GM21786 (cell line): ENCODE measurements around the gene SORCS2.

Experiments used
- ATAC-seq: cut with Tn5 transposase; IDR thresholded peaks from one replicate; pipeline ENCODE4 v1.9.1; 2021; ENCODE audit not compliant: unreplicated experiment

SORCS2 gene

GRCh38 chr4:7463566-7464258 lies 271.4 kb downstream of the SORCS2 start:
- ATAC-seq: no peak

GRCh38 chr4:7464259-7464655 lies 271.9 kb downstream of the SORCS2 start:
- no peak for ATAC-seq

- ATAC-seq: no peak
Observed at GRCh38 chr4:7465017-7465416, 272.7 kb downstream of the SORCS2 start.

- ATAC-seq: no peak
Observed at GRCh38 chr4:7466215-7466614, 273.9 kb downstream of the SORCS2 start.

- no peak for ATAC-seq
Observed at GRCh38 chr4:7466904-7467303, 274.6 kb downstream of the SORCS2 start.

GRCh38 chr4:7467471-7467870 lies 275.1 kb downstream of the SORCS2 start:
- ATAC-seq: no peak

GRCh38 chr4:7469023-7469422 lies 276.7 kb downstream of the SORCS2 start:
- ATAC-seq: no peak

- no peak for ATAC-seq
Observed at GRCh38 chr4:7470111-7470510, 277.8 kb downstream of the SORCS2 start.

GRCh38 chr4:7470522-7471128 lies 278.3 kb downstream of the SORCS2 start:
- ATAC-seq: no peak

- ATAC-seq: no peak
Observed at GRCh38 chr4:7472442-7473013, 280.2 kb downstream of the SORCS2 start.

GRCh38 chr4:7473081-7473480 lies 280.7 kb downstream of the SORCS2 start:
- no peak for ATAC-seq

- ATAC-seq: no peak
Observed at GRCh38 chr4:7474320-7474719, 282.0 kb downstream of the SORCS2 start.

- no peak for ATAC-seq
Observed at GRCh38 chr4:7475207-7475606, 282.9 kb downstream of the SORCS2 start.

GRCh38 chr4:7476820-7477219 lies 284.5 kb downstream of the SORCS2 start:
- no peak for ATAC-seq

GRCh38 chr4:7477695-7478094 lies 285.4 kb downstream of the SORCS2 start:
- ATAC-seq: no peak

- ATAC-seq: no peak
Observed at GRCh38 chr4:7478665-7479064, 286.3 kb downstream of the SORCS2 start.

GRCh38 chr4:7480423-7480822 lies 288.1 kb downstream of the SORCS2 start:
- ATAC-seq: no peak

GRCh38 chr4:7481227-7481626 lies 288.9 kb downstream of the SORCS2 start:
- no peak for ATAC-seq

GRCh38 chr4:7485096-7485495 lies 292.8 kb downstream of the SORCS2 start:
- no peak for ATAC-seq

GRCh38 chr4:7486101-7486500 lies 293.8 kb downstream of the SORCS2 start:
- ATAC-seq: no peak

- no peak for ATAC-seq
Observed at GRCh38 chr4:7487502-7487901, 295.2 kb downstream of the SORCS2 start.

GRCh38 chr4:7487998-7488671 lies 295.8 kb downstream of the SORCS2 start:
- ATAC-seq: no peak
